Measurements from ENCODE around the gene DMBT1. TPM values are rescaled to one million over a fixed set of nuclear protein-coding genes. Genes with fewer than 3 reads are reported as not detected.

The DMBT1 gene
- total RNA-seq, 1 donor from 2014 or later, result not detected

GRCh38 chr10:122544493-122544892 lies 16.1 kb upstream of the DMBT1 start:
- H3K9me3 ChIP-seq (ENCODE audit: control insufficient read depth in 3 of 3, low read length in 3 of 3), result no peaks in the 10 kb centered on the region
- no peak overlapping the region for H3K9ac ChIP-seq (ENCODE audit: low read depth in 1 of 3, low read length in 3 of 3)
- H3K27me3 ChIP-seq (ENCODE audit: control insufficient read depth in 3 of 3, insufficient read depth in 3 of 3, low read length in 3 of 3), result peaks cover 0 to 3% (median 0%) of the 10 kb centered on the region in 3 donors
- H3K27ac ChIP-seq (ENCODE audit: low read depth, low read length), result no peak overlapping the region
- no peaks in the 10 kb centered on the region for H3K36me3 ChIP-seq (ENCODE audit: control insufficient read depth in 3 of 3, insufficient read depth in 3 of 3, low read length in 3 of 3)
- no peaks in the 10 kb centered on the region for H3K4me1 ChIP-seq (ENCODE audit: control insufficient read depth in 3 of 3, insufficient read depth in 3 of 3, low read length in 3 of 3)
- H3K4me3 ChIP-seq (ENCODE audit: low read length in 3 of 3), result no peak overlapping the region

- Histone ChIP-seq H3K4me3 (ENCODE audit: low read length in 3 of 3) (no peak overlapping the region), H3K9ac (ENCODE audit: low read depth in 1 of 3, low read length in 3 of 3) (no peak overlapping the region)
Measured at GRCh38 chr10:122546242-122546641, 14.3 kb upstream of the DMBT1 start.

DNA sequence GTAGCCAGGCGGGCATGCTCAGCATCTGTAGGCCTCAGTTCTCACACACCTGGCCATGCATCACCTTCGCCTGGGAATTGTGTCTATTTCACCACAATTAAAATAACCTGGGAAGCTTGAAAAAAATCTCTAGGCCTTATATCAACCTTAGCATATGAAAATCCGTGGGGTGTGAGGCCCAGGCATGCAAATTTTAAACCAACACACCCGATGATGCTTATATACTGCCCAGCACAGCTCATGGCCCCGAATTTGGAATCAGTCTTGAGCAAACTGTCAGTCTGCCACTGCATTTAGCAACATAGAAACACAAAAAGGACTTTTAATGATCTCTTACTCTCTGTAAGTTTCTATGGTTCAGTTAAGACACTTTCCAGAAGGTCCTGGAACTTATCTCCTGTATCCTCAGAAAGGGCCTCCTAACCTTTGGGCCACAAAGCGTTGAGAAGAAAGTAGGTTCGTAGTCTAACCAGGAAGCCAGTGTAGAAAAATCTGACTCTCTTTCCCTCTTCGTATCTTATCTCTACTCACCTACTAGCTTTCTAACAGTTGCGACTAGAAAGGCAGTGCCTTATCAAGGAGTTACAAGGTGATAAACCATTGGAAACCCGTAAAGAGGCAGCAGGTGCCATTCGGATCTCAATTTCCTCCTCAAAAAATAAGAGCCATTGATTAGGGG lies 12.0 kb upstream of the DMBT1 start:
- Histone ChIP-seq H3K4me1 (ENCODE audit: control insufficient read depth in 3 of 3, insufficient read depth in 3 of 3, low read length in 3 of 3) (no peaks in the 10 kb centered on the region), H3K27me3 (ENCODE audit: control insufficient read depth in 3 of 3, insufficient read depth in 3 of 3, low read length in 3 of 3) (no peaks in the 10 kb centered on the region), H3K9ac (ENCODE audit: low read depth in 1 of 3, low read length in 3 of 3) (no peak overlapping the region), H3K9me3 (ENCODE audit: control insufficient read depth in 3 of 3, low read length in 3 of 3) (no peaks in the 10 kb centered on the region), H3K36me3 (ENCODE audit: control insufficient read depth in 3 of 3, insufficient read depth in 3 of 3, low read length in 3 of 3) (no peaks in the 10 kb centered on the region), H3K27ac (ENCODE audit: low read depth, low read length) (no peak overlapping the region), H3K4me3 (ENCODE audit: low read length in 3 of 3) (no peak overlapping the region)

More at GRCh38 chr10:122546242-122546641, 14.3 kb upstream of the DMBT1 start:
- no peaks in the 10 kb centered on the region for H3K36me3 ChIP-seq (ENCODE audit: control insufficient read depth in 3 of 3, insufficient read depth in 3 of 3, low read length in 3 of 3)
- H3K9me3 ChIP-seq (ENCODE audit: control insufficient read depth in 3 of 3, low read length in 3 of 3), result no peaks in the 10 kb centered on the region
- no peaks in the 10 kb centered on the region for H3K4me1 ChIP-seq (ENCODE audit: control insufficient read depth in 3 of 3, insufficient read depth in 3 of 3, low read length in 3 of 3)
- H3K27me3 ChIP-seq (ENCODE audit: control insufficient read depth in 3 of 3, insufficient read depth in 3 of 3, low read length in 3 of 3), result no peaks in the 10 kb centered on the region
- H3K27ac ChIP-seq (ENCODE audit: low read depth, low read length), result no peak overlapping the region

- Histone ChIP-seq H3K36me3 (ENCODE audit: control insufficient read depth in 3 of 3, insufficient read depth in 3 of 3, low read length in 3 of 3) (no peaks in the 10 kb centered on the region), H3K27me3 (ENCODE audit: control insufficient read depth in 3 of 3, insufficient read depth in 3 of 3, low read length in 3 of 3) (no peaks in the 10 kb centered on the region), H3K4me3 (ENCODE audit: low read length in 3 of 3) (no peak overlapping the region), H3K27ac (ENCODE audit: low read depth, low read length) (no peak overlapping the region), H3K9ac (ENCODE audit: low read depth in 1 of 3, low read length in 3 of 3) (no peak overlapping the region), H3K9me3 (ENCODE audit: control insufficient read depth in 3 of 3, low read length in 3 of 3) (no peaks in the 10 kb centered on the region), H3K4me1 (ENCODE audit: control insufficient read depth in 3 of 3, insufficient read depth in 3 of 3, low read length in 3 of 3) (no peaks in the 10 kb centered on the region)
Measured at GRCh38 chr10:122549636-122550035, 10.9 kb upstream of the DMBT1 start.

DNA sequence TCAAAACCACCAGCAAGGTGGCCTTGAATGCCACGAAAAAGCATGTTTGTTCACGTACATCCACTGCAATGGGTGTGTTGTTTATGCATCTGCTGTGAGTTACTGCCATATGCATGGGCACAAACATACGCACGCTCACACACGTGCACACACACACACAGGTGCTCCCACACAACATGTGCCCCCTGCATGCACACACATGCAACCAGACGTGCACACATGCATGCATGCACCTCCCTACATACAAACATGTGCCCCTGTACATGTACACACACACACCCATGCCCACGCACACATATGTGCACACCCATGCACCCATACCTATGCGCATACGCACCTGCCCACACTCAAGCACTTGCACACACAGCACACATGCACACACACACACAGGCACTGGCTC lies 10.1 kb upstream of the DMBT1 start:
- Histone ChIP-seq H3K4me1 (ENCODE audit: control insufficient read depth in 3 of 3, insufficient read depth in 3 of 3, low read length in 3 of 3) (no peaks in the 10 kb centered on the region), H3K9ac (ENCODE audit: low read depth in 1 of 3, low read length in 3 of 3) (no peak overlapping the region), H3K36me3 (ENCODE audit: control insufficient read depth in 3 of 3, insufficient read depth in 3 of 3, low read length in 3 of 3) (no peaks in the 10 kb centered on the region), H3K27ac (ENCODE audit: low read depth, low read length) (no peak overlapping the region), H3K27me3 (ENCODE audit: control insufficient read depth in 3 of 3, insufficient read depth in 3 of 3, low read length in 3 of 3) (no peaks in the 10 kb centered on the region), H3K9me3 (ENCODE audit: control insufficient read depth in 3 of 3, low read length in 3 of 3) (no peaks in the 10 kb centered on the region), H3K4me3 (ENCODE audit: low read length in 3 of 3) (no peak overlapping the region)

GRCh38 chr10:122550983-122551382 lies 9.6 kb upstream of the DMBT1 start:
- no peak overlapping the region for H3K4me3 ChIP-seq (ENCODE audit: low read length in 3 of 3)
- no peaks in the 10 kb centered on the region for H3K4me1 ChIP-seq (ENCODE audit: control insufficient read depth in 3 of 3, insufficient read depth in 3 of 3, low read length in 3 of 3)
- no peaks in the 10 kb centered on the region for H3K9me3 ChIP-seq (ENCODE audit: control insufficient read depth in 3 of 3, low read length in 3 of 3)
- H3K27ac ChIP-seq (ENCODE audit: low read depth, low read length), result no peak overlapping the region
- no peaks in the 10 kb centered on the region for H3K36me3 ChIP-seq (ENCODE audit: control insufficient read depth in 3 of 3, insufficient read depth in 3 of 3, low read length in 3 of 3)
- H3K9ac ChIP-seq (ENCODE audit: low read depth in 1 of 3, low read length in 3 of 3), result no peak overlapping the region
- no peaks in the 10 kb centered on the region for H3K27me3 ChIP-seq (ENCODE audit: control insufficient read depth in 3 of 3, insufficient read depth in 3 of 3, low read length in 3 of 3)

DNA sequence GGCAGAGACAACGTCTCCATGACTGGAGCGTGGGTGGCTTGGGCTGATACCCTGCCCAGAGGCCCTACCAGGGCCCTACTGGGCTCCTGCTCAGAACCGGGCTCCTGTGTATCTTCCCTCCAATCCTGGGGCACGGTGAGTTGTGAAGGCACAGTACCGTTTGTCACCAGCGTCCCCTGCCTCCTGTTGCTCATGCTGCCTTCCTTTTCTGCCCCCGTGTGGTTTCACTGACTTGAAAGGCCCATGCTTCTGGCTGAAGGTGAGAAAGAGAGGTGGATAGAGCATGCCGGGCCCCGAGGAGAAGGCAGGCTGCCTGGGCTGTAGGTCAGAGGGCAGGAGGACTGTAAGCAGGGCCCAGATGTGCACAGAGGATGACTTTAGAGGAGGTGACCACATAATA lies 9.1 kb upstream of the DMBT1 start:
- no peaks in the 10 kb centered on the region for H3K9me3 ChIP-seq (ENCODE audit: control insufficient read depth in 3 of 3, low read length in 3 of 3)
- H3K4me3 ChIP-seq (ENCODE audit: low read length in 3 of 3), result no peak overlapping the region
- H3K9ac ChIP-seq (ENCODE audit: low read depth in 1 of 3, low read length in 3 of 3), result no peak overlapping the region
- H3K27ac ChIP-seq (ENCODE audit: low read depth, low read length), result no peak overlapping the region
- H3K27me3 ChIP-seq (ENCODE audit: control insufficient read depth in 3 of 3, insufficient read depth in 3 of 3, low read length in 3 of 3), result peaks cover 2 to 4% (median 2%) of the 10 kb centered on the region in 3 donors
- no peaks in the 10 kb centered on the region for H3K4me1 ChIP-seq (ENCODE audit: control insufficient read depth in 3 of 3, insufficient read depth in 3 of 3, low read length in 3 of 3)
- H3K36me3 ChIP-seq (ENCODE audit: control insufficient read depth in 3 of 3, insufficient read depth in 3 of 3, low read length in 3 of 3), result no peaks in the 10 kb centered on the region

DNA sequence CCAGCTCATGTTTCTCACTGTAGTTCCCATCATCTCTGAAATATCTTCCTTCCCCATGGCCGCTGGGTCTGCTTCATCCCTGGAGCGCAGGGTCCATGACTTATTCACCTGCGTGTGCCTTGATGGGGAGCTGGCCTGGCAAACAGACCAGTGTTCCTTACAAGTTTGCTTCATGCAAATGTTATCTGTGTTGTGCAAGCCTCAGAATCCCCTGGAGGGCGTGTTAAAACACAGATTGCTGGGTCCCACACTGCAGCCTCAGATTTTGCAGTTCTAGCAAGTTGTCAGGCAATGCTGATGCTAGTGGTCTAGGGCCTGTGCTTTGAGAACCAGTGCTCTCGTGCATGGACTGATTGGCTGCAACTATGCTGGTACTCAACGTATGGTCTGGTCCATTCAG lies 7.2 kb upstream of the DMBT1 start:
- Histone ChIP-seq H3K27ac (ENCODE audit: low read depth, low read length) (no peak overlapping the region), H3K27me3 (ENCODE audit: control insufficient read depth in 3 of 3, insufficient read depth in 3 of 3, low read length in 3 of 3) (peaks cover 5 to 14% (median 13%) of the 10 kb centered on the region in 3 donors), H3K36me3 (ENCODE audit: control insufficient read depth in 3 of 3, insufficient read depth in 3 of 3, low read length in 3 of 3) (no peaks in the 10 kb centered on the region), H3K4me3 (ENCODE audit: low read length in 3 of 3) (no peak overlapping the region), H3K9ac (ENCODE audit: low read depth in 1 of 3, low read length in 3 of 3) (no peak overlapping the region), H3K9me3 (ENCODE audit: control insufficient read depth in 3 of 3, low read length in 3 of 3) (no peaks in the 10 kb centered on the region), H3K4me1 (ENCODE audit: control insufficient read depth in 3 of 3, insufficient read depth in 3 of 3, low read length in 3 of 3) (no peaks in the 10 kb centered on the region)

DNA sequence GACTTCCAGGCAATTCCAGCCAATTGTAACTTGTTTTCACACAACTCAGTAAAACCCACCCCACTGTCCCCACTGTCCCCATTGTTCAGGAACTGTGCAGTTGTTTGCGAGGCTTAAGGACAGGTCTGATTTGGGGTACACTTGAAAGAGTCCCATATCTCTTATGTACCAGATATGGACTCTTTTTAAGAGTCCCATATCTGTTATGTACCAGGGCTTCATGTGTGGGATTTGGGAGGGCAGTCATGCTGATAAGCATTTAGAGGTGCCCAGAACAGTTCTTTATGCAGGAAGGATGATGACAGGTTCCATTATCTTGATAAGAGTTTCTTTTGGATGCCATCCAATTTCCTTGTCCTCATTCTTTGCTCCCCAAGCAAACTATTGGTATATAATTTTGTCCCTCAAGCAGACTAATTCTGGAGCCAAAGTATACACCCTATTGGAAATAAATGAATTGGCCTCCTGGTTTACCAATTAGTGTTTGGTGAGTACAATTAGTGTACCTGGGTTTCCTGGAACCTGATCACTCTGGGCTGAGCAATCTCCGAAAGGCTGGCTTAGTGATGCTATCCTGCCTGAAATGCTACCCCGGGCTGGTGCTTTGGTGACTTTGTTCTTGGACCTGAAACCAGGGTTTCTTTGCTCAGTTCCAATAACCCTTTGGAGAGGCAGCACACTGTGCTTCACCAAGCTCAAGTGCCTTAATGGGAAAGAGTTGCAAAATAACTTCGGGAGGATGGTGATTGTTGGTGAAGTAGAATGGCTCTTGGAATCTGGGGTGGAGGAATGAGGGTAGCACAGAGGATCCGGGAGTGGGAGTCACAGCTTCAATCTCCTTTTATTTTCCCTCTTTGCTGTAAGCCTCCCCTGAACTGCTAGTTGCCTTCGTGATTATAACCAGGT lies 6.2 kb upstream of the DMBT1 start:
- H3K9me3 ChIP-seq (ENCODE audit: control insufficient read depth in 3 of 3, low read length in 3 of 3), result no peaks in the 10 kb centered on the region
- H3K27ac ChIP-seq (ENCODE audit: low read depth, low read length), result no peak overlapping the region
- no peaks in the 10 kb centered on the region for H3K36me3 ChIP-seq (ENCODE audit: control insufficient read depth in 3 of 3, insufficient read depth in 3 of 3, low read length in 3 of 3)
- H3K9ac ChIP-seq (ENCODE audit: low read depth in 1 of 3, low read length in 3 of 3), result no peak overlapping the region
- H3K4me3 ChIP-seq (ENCODE audit: low read length in 3 of 3), result no peak overlapping the region
- H3K27me3 ChIP-seq (ENCODE audit: control insufficient read depth in 3 of 3, insufficient read depth in 3 of 3, low read length in 3 of 3), result peaks cover 5 to 22% (median 17%) of the 10 kb centered on the region in 3 donors
- no peaks in the 10 kb centered on the region for H3K4me1 ChIP-seq (ENCODE audit: control insufficient read depth in 3 of 3, insufficient read depth in 3 of 3, low read length in 3 of 3)

- peaks cover 5 to 25% (median 21%) of the 10 kb centered on the region in 3 donors for H3K27me3 ChIP-seq (ENCODE audit: control insufficient read depth in 3 of 3, insufficient read depth in 3 of 3, low read length in 3 of 3)
- H3K4me3 ChIP-seq (ENCODE audit: low read length in 3 of 3), result no peak overlapping the region
- H3K9me3 ChIP-seq (ENCODE audit: control insufficient read depth in 3 of 3, low read length in 3 of 3), result no peaks in the 10 kb centered on the region
- no peak overlapping the region for H3K27ac ChIP-seq (ENCODE audit: low read depth, low read length)
- no peak overlapping the region for H3K9ac ChIP-seq (ENCODE audit: low read depth in 1 of 3, low read length in 3 of 3)
- H3K36me3 ChIP-seq (ENCODE audit: control insufficient read depth in 3 of 3, insufficient read depth in 3 of 3, low read length in 3 of 3), result no peaks in the 10 kb centered on the region
- H3K4me1 ChIP-seq (ENCODE audit: control insufficient read depth in 3 of 3, insufficient read depth in 3 of 3, low read length in 3 of 3), result no peaks in the 10 kb centered on the region
Measured at GRCh38 chr10:122555442-122555841, 5.1 kb upstream of the DMBT1 start.
